ENCODE data around the gene TAAR9. TPM values are rescaled to one million over a fixed set of nuclear protein-coding genes. Genes with fewer than 3 reads are reported as not detected.

The TAAR9 gene
- total and polyA plus RNA-seq, 7 donors: not detected

GRCh38 chr6:132566404-132566803 lies 28.3 kb downstream of the TAAR9 start:
- intact Hi-C loops (cut with DNase I): no loop called here
- Histone ChIP-seq H3K27ac (no peak overlapping the region), H3K36me3 (no peaks in the 10 kb centered on the region), H3K27me3 (no peaks in the 10 kb centered on the region), H3K4me3 (no peak overlapping the region), H3K9me3 (no peaks in the 10 kb centered on the region), H3K4me1 (no peaks in the 10 kb centered on the region)
- WGBS, 2 donors: 79 to 89% methylated on average over 6 of the region's 6 CpGs
- no peak for DNase-seq
- TF ChIP-seq, protein P1, sequence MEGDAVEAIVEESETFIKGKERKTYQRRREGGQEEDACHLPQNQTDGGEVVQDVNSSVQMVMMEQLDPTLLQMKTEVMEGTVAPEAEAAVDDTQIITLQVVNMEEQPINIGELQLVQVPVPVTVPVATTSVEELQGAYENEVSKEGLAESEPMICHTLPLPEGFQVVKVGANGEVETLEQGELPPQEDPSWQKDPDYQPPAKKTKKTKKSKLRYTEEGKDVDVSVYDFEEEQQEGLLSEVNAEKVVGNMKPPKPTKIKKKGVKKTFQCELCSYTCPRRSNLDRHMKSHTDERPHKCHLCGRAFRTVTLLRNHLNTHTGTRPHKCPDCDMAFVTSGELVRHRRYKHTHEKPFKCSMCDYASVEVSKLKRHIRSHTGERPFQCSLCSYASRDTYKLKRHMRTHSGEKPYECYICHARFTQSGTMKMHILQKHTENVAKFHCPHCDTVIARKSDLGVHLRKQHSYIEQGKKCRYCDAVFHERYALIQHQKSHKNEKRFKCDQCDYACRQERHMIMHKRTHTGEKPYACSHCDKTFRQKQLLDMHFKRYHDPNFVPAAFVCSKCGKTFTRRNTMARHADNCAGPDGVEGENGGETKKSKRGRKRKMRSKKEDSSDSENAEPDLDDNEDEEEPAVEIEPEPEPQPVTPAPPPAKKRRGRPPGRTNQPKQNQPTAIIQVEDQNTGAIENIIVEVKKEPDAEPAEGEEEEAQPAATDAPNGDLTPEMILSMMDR (IDR thresholded peaks at IDR 0.05): no peak
- TF ChIP-seq POLR2A (IDR thresholded peaks at IDR 0.05): no peak
- no peak for TF ChIP-seq POLR2AphosphoS5 (IDR thresholded peaks at IDR 0.05)

- intact Hi-C loops (cut with DNase I): no loop called here
- DNase-seq: no peak
- 67 to 75% methylated on average over 1 of the region's 1 CpG for WGBS, 2 donors
Observed at GRCh38 chr6:132567566-132567965, 29.5 kb downstream of the TAAR9 start.

GRCh38 chr6:132568611-132569010 lies 30.5 kb downstream of the TAAR9 start:
- Histone ChIP-seq H3K4me3 (no peak overlapping the region), H3K9me3 (no peaks in the 10 kb centered on the region), H3K36me3 (no peaks in the 10 kb centered on the region), H3K4me1 (no peaks in the 10 kb centered on the region), H3K27ac (no peak overlapping the region), H3K27me3 (no peaks in the 10 kb centered on the region)
- intact Hi-C loops (cut with DNase I): no loop called here
- DNase-seq: no peak
- TF ChIP-seq POLR2AphosphoS5 (IDR thresholded peaks at IDR 0.05) (no peak), EP300 (IDR thresholded peaks at IDR 0.05) (no peak), POLR2A (IDR thresholded peaks at IDR 0.05) (no peak)
- TF ChIP-seq, protein P1 (IDR thresholded peaks at IDR 0.05): no peak
- WGBS, 2 donors: 50 to 71% methylated on average over 6 of the region's 6 CpGs

More at GRCh38 chr6:132567566-132567965, 29.5 kb downstream of the TAAR9 start:
- H3K9me3 ChIP-seq: no peaks in the 10 kb centered on the region
- no peak overlapping the region for H3K27ac ChIP-seq
- TF ChIP-seq EP300 (IDR thresholded peaks at IDR 0.05) (no peak), POLR2AphosphoS5 (IDR thresholded peaks at IDR 0.05) (no peak), POLR2A (IDR thresholded peaks at IDR 0.05) (no peak)
- TF ChIP-seq, protein P1 (IDR thresholded peaks at IDR 0.05): no peak
- H3K4me3 ChIP-seq: no peak overlapping the region
- no peaks in the 10 kb centered on the region for H3K27me3 ChIP-seq
- H3K4me1 ChIP-seq: no peaks in the 10 kb centered on the region
- no peaks in the 10 kb centered on the region for H3K36me3 ChIP-seq

- Histone ChIP-seq H3K27ac (no peak overlapping the region), H3K36me3 (no peaks in the 10 kb centered on the region), H3K4me3 (no peak overlapping the region), H3K27me3 (no peaks in the 10 kb centered on the region), H3K9me3 (no peaks in the 10 kb centered on the region), H3K4me1 (no peaks in the 10 kb centered on the region)
- intact Hi-C loops (cut with DNase I): no loop called here
- TF ChIP-seq, protein P1 (IDR thresholded peaks at IDR 0.05): no peak
- TF ChIP-seq POLR2A (IDR thresholded peaks at IDR 0.05) (no peak), EP300 (IDR thresholded peaks at IDR 0.05) (no peak), POLR2AphosphoS5 (IDR thresholded peaks at IDR 0.05) (no peak)
- DNase-seq: no peak
- 65 to 68% methylated on average over 4 of the region's 4 CpGs for WGBS, 2 donors
Observed at GRCh38 chr6:132569170-132569569, 31.1 kb downstream of the TAAR9 start.

GRCh38 chr6:132570221-132570777 lies 32.2 kb downstream of the TAAR9 start, which contains the start of gene TAAR6:
TSS of gene TAAR6 (plus strand) at chr6:132570322. CDS start at chr6:132570322, 0 bp downstream.
- H3K9me3 ChIP-seq: no peaks in the 10 kb centered on the region
- H3K27ac ChIP-seq: no peak within 1 kb of the TSS
- no peaks in the 10 kb centered on the region for H3K36me3 ChIP-seq
- WGBS, 2 donors: 81 to 83% methylated on average over 15 of the region's 15 CpGs
- TF ChIP-seq POLR2A (IDR thresholded peaks at IDR 0.05) (no peak), EP300 (IDR thresholded peaks at IDR 0.05) (no peak), POLR2AphosphoS5 (IDR thresholded peaks at IDR 0.05) (no peak)
- TF ChIP-seq, protein P1 (IDR thresholded peaks at IDR 0.05): no peak
- H3K4me3 ChIP-seq: no peak within 1 kb of the TSS
- intact Hi-C loops (cut with DNase I): no loop called here
- no peaks in the 10 kb centered on the region for H3K27me3 ChIP-seq
- no peaks in the 10 kb centered on the region for H3K4me1 ChIP-seq
- no peak for DNase-seq

All from sigmoid colon (tissue), 7 donors.